NB4 (cell line): ENCODE results near the gene RERE.
A peak's percentile ranks its signal among the peaks of the same experiment; 100 is the strongest.

Source experiments
- DNase-seq: peaks from one replicate; pipeline ENCODE4 v3.0.0; 2010; ENCODE audit warnings: low read depth
- H3K4me3 ChIP-seq: one replicate; pipeline ENCODE4 v1.5.1; 2011; ENCODE audit warnings: mild to moderate bottlenecking, low read depth, low read length, moderate library complexity
- MYC ChIP-seq: IDR thresholded peaks from 2 replicates; pipeline ENCODE4 v1.6.1; 2011; ENCODE audit warnings: low read depth, low read length
- POLR2A ChIP-seq: IDR thresholded peaks from 2 replicates; pipeline ENCODE4 v1.6.1; 2011; ENCODE audit warnings: mild to moderate bottlenecking; ENCODE audit not compliant: insufficient read length; ENCODE audit errors: extremely low read depth
- TF ChIP-seq, protein P1 (sequence below): IDR thresholded peaks from one replicate; pipeline ENCODE4 v1.5.1; 2012; ENCODE audit warnings: low read depth, low read length
- TF ChIP-seq, protein P2 (sequence below): IDR thresholded peaks from 2 replicates; pipeline ENCODE4 v1.6.1; 2011; ENCODE audit warnings: low read depth, low read length

The RERE gene

DNA sequence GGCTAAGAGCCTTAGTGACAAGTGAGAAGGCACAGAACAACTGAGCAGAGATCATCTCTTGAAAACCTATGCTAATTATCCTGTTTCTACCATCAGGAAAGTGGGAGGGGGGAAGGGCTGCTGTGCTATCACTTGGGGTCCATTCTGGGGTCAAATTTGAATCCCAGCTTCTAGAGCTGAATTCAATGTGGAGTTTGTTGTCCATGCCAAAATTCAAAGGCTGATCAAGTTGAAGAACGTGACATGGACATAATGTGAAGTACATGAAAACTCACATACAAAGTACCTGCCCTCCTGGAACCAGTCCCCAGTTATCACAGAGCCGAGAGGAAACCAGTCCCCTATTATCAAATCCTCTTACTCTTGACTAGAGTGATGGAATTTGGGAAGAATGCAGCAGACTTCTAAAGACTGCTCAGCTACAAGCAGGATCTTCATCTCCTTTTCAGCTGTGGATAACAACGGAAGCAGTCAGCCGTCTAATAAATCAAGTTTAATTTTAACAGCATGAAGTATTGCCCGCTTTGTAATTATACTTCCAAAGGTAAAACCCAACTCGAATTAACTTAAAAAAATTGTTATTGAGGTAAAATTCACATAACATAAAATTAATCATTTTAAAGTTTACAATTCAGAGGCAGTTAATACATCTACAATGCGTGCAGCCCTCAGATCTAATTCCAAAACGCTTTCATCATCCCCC, 421.2 kb downstream of the RERE start:
- no peak for TF ChIP-seq POLR2A
- TF ChIP-seq, protein P1, sequence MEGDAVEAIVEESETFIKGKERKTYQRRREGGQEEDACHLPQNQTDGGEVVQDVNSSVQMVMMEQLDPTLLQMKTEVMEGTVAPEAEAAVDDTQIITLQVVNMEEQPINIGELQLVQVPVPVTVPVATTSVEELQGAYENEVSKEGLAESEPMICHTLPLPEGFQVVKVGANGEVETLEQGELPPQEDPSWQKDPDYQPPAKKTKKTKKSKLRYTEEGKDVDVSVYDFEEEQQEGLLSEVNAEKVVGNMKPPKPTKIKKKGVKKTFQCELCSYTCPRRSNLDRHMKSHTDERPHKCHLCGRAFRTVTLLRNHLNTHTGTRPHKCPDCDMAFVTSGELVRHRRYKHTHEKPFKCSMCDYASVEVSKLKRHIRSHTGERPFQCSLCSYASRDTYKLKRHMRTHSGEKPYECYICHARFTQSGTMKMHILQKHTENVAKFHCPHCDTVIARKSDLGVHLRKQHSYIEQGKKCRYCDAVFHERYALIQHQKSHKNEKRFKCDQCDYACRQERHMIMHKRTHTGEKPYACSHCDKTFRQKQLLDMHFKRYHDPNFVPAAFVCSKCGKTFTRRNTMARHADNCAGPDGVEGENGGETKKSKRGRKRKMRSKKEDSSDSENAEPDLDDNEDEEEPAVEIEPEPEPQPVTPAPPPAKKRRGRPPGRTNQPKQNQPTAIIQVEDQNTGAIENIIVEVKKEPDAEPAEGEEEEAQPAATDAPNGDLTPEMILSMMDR = no peak
- TF ChIP-seq, protein P2, sequence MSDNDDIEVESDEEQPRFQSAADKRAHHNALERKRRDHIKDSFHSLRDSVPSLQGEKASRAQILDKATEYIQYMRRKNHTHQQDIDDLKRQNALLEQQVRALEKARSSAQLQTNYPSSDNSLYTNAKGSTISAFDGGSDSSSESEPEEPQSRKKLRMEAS = no peak
- no peak for TF ChIP-seq MYC
- no peak for DNase-seq
- H3K4me3 ChIP-seq = peak overlapping the region; percentile 0

DNA sequence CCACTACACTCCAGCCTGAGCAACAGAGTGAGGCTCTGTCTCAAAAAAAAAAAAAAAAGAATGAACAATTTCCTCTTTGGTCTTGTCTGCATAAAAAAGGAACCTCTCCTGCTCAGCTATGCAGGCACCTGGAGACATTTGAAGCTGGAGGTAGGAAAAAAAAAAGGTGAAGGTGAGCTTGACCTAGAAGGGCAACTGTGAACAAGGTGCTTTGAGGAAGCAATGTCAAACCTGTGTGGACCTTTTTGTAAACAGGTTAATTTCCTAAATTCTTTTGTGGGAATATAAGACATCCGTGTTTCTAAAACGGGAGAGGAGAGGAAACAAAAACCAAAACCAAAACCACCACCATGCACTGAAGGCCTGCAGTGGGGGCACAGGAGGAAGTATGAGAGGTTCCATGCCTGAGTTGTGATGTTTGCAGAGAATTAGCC, 422.0 kb downstream of the RERE start:
- 0 out of 2 replicates have a peak, but pooled peaks have one; percentile 20 for TF ChIP-seq MYC
- TF ChIP-seq POLR2A = no peak
- H3K4me3 ChIP-seq = peak overlapping the region; percentile 56
- peak; percentile 75 for DNase-seq

DNA sequence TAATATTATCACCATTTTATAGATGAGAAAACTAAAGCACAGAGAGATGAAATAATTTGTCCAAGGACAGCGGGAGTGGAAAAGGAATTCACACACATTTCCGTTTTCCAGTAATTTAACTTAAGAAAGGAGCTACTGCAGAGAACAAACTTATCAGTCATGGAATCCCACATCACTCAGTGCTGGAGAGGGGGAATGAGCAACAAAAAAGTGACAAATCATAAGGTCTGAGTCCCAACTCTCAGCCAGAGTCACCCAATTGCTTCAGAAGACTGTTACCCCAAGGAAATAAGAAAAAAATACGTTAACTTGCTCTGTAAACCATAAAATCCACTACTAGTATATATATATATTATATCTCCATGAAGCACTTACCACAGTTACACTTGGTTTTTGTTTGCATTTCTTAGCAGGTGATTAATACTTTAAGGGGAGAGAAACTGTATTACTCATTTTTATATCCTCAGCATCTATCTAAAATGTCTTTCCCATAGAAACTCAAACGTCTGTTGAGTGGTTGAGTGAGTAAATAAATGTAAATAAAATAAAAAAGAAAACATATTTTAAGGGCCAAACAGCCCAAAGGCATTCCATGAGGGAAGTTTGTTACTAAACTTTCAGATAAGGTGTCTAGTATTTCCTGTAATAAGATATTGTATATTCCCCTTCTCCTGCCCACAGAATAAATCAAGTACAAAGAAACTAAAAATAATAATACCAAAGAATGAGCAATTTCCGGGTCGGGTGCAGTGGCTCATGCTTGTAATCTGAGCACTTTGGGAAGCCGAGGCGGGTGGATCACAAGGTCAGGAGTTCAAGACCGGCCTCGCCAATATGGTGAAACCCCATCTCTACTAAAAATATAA, 422.8 kb downstream of the RERE start:
- no peak for DNase-seq

DNA sequence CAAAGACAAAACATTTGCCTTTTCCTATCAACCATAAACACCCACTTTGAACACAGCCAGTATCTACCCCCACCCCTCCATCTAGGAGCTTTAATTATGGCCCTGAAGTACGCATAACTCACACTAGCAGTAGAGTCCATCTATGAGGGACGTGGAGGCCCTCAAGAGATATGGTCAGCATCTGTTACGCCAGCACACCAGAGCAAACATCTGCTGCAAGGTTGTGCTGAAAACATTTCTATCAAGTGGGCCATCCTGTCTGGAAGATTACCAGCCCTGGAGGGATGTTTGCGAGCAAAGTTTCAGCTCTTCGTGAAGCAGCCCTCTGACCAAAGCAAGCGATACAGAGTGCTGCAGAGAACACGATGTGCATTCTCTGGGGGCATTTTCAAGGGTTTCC, 424.9 kb downstream of the RERE start:
- no peak overlapping the region for H3K4me3 ChIP-seq
- no peak for DNase-seq
- no peak for TF ChIP-seq MYC
- TF ChIP-seq POLR2A = no peak
- TF ChIP-seq, protein P2 = no peak
- TF ChIP-seq, protein P1 = no peak

More for the DNA sequence above, 422.8 kb downstream of the RERE start:
- H3K4me3 ChIP-seq = no peak overlapping the region
- TF ChIP-seq MYC (no peak), POLR2A (no peak)
- TF ChIP-seq, protein P2 = no peak
- TF ChIP-seq, protein P1 = no peak

DNA sequence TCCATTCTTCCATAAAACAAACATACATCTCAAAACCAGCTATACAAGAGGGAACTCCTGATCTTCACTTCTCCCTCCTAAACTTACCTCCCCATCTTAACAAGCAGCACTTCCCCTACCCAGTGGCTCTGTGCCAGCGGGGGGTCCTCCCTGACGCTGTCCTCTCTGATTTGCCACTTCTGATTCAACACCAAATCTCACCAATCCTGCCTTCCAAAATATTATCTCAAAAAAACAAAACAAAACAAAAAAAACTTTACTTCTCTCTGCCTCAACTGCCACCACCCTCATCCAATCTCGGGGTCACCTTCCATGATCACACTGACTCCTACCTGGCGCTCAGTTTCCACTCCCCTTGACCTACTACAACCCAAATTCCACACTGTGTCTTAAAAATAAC, 426.7 kb downstream of the RERE start:
- H3K4me3 ChIP-seq = no peak overlapping the region
- TF ChIP-seq MYC (no peak), POLR2A (no peak)
- TF ChIP-seq, protein P1 = no peak
- TF ChIP-seq, protein P2 = no peak
- DNase-seq = peak; percentile 38

DNA sequence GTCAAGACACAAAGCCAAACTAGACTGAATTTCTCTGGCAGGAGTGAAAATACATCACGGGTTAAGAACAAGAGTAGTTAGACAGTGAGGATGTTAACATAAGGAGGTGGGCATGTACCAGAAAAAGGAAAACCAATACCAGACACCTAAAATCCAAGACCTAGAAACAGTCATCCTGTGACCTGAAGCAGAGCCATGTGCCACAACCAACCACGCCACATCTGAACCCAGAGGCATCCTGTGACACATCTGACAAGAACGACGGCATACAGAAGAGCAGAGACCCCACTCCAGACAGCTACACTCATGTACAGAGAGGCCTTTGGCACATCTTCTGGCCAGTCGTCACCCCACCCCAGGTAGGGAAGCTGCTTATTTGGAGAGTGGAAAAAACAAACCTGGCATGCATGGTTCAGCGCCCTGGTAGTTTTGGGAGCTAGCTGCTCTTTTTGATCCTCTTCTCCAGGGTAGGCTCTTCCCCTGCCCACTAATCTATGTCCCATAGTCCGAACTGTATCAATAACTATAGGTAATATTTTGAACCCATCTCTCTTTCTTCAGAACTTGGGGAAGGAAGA, 427.4 kb downstream of the RERE start:
- TF ChIP-seq, protein P2 = no peak
- no peak for TF ChIP-seq MYC
- TF ChIP-seq, protein P1 = no peak
- no peak for TF ChIP-seq POLR2A
- no peak for DNase-seq
- H3K4me3 ChIP-seq = no peak overlapping the region
